Measurements from ENCODE around the gene RAB3IP. TPM values are rescaled to one million over a fixed set of nuclear protein-coding genes. Genes with fewer than 3 reads are reported as not detected.
"Not testable (repeated sequence)": the region's sequence is repeated elsewhere in the genome, so short reads cannot be mapped to it uniquely, and the experiment has no call there.

The RAB3IP gene
- total RNA-seq, 1 donor from 2014 or later: 13.0 TPM

GRCh38 chr12:69792533-69792932 lies 53.9 kb downstream of the RAB3IP start:
- Histone ChIP-seq H3K36me3 (ENCODE audit: control insufficient read depth in 3 of 3, insufficient read depth in 3 of 3, low read length in 3 of 3) (peaks cover 2 to 7% (median 5%) of the 10 kb centered on the region in 3 donors), H3K9me3 (ENCODE audit: control insufficient read depth in 3 of 3, low read length in 3 of 3) (peaks cover 0 to 5% (median 2%) of the 10 kb centered on the region in 3 donors), H3K4me3 (ENCODE audit: low read length in 3 of 3) (no peak overlapping the region), H3K4me1 (ENCODE audit: control insufficient read depth in 3 of 3, insufficient read depth in 3 of 3, low read length in 3 of 3) (no peaks in the 10 kb centered on the region), H3K27me3 (ENCODE audit: control insufficient read depth in 3 of 3, insufficient read depth in 3 of 3, low read length in 3 of 3) (no peaks in the 10 kb centered on the region), H3K9ac (ENCODE audit: low read depth in 1 of 3, low read length in 3 of 3) (no peak overlapping the region), H3K27ac (ENCODE audit: low read depth, low read length) (no peak overlapping the region)

GRCh38 chr12:69807101-69807897 lies 68.6 kb downstream of the RAB3IP start:
- not testable (repeated sequence) for H3K9ac ChIP-seq (ENCODE audit: low read depth in 1 of 3, low read length in 3 of 3); H3K27me3 ChIP-seq (ENCODE audit: control insufficient read depth in 3 of 3, insufficient read depth in 3 of 3, low read length in 3 of 3); H3K36me3 ChIP-seq (ENCODE audit: control insufficient read depth in 3 of 3, insufficient read depth in 3 of 3, low read length in 3 of 3); H3K4me3 ChIP-seq (ENCODE audit: low read length in 3 of 3); H3K27ac ChIP-seq (ENCODE audit: low read depth, low read length); H3K9me3 ChIP-seq (ENCODE audit: control insufficient read depth in 3 of 3, low read length in 3 of 3); H3K4me1 ChIP-seq (ENCODE audit: control insufficient read depth in 3 of 3, insufficient read depth in 3 of 3, low read length in 3 of 3)

GRCh38 chr12:69810870-69811498 lies 72.3 kb downstream of the RAB3IP start:
- Histone ChIP-seq H3K27ac (ENCODE audit: low read depth, low read length) (no peak overlapping the region), H3K4me3 (ENCODE audit: low read length in 3 of 3) (no peak overlapping the region), H3K4me1 (ENCODE audit: control insufficient read depth in 3 of 3, insufficient read depth in 3 of 3, low read length in 3 of 3) (no peaks in the 10 kb centered on the region), H3K9me3 (ENCODE audit: control insufficient read depth in 3 of 3, low read length in 3 of 3) (no peaks in the 10 kb centered on the region), H3K27me3 (ENCODE audit: control insufficient read depth in 3 of 3, insufficient read depth in 3 of 3, low read length in 3 of 3) (no peaks in the 10 kb centered on the region), H3K36me3 (ENCODE audit: control insufficient read depth in 3 of 3, insufficient read depth in 3 of 3, low read length in 3 of 3) (no peaks in the 10 kb centered on the region), H3K9ac (ENCODE audit: low read depth in 1 of 3, low read length in 3 of 3) (no peak overlapping the region)

- no peak overlapping the region for H3K27ac ChIP-seq (ENCODE audit: low read depth, low read length)
- no peaks in the 10 kb centered on the region for H3K36me3 ChIP-seq (ENCODE audit: control insufficient read depth in 3 of 3, insufficient read depth in 3 of 3, low read length in 3 of 3)
- no peak overlapping the region for H3K4me3 ChIP-seq (ENCODE audit: low read length in 3 of 3)
- no peaks in the 10 kb centered on the region for H3K4me1 ChIP-seq (ENCODE audit: control insufficient read depth in 3 of 3, insufficient read depth in 3 of 3, low read length in 3 of 3)
- no peak overlapping the region for H3K9ac ChIP-seq (ENCODE audit: low read depth in 1 of 3, low read length in 3 of 3)
- no peaks in the 10 kb centered on the region for H3K9me3 ChIP-seq (ENCODE audit: control insufficient read depth in 3 of 3, low read length in 3 of 3)
- H3K27me3 ChIP-seq (ENCODE audit: control insufficient read depth in 3 of 3, insufficient read depth in 3 of 3, low read length in 3 of 3): no peaks in the 10 kb centered on the region
Observed at GRCh38 chr12:69816082-69816481, 77.4 kb downstream of the RAB3IP start.

- Histone ChIP-seq H3K9me3 (ENCODE audit: control insufficient read depth in 3 of 3, low read length in 3 of 3) (no peaks in the 10 kb centered on the region), H3K4me3 (ENCODE audit: low read length in 3 of 3) (no peak overlapping the region), H3K9ac (ENCODE audit: low read depth in 1 of 3, low read length in 3 of 3) (no peak overlapping the region), H3K36me3 (ENCODE audit: control insufficient read depth in 3 of 3, insufficient read depth in 3 of 3, low read length in 3 of 3) (no peaks in the 10 kb centered on the region), H3K4me1 (ENCODE audit: control insufficient read depth in 3 of 3, insufficient read depth in 3 of 3, low read length in 3 of 3) (peaks cover 0 to 5% (median 5%) of the 10 kb centered on the region in 3 donors), H3K27me3 (ENCODE audit: control insufficient read depth in 3 of 3, insufficient read depth in 3 of 3, low read length in 3 of 3) (no peaks in the 10 kb centered on the region), H3K27ac (ENCODE audit: low read depth, low read length) (no peak overlapping the region)
Observed at GRCh38 chr12:69821032-69821455, 82.4 kb downstream of the RAB3IP start.

GRCh38 chr12:69821456-69822159 lies 82.9 kb downstream of the RAB3IP start:
- Histone ChIP-seq H3K4me3 (ENCODE audit: low read length in 3 of 3) (no peak overlapping the region), H3K4me1 (ENCODE audit: control insufficient read depth in 3 of 3, insufficient read depth in 3 of 3, low read length in 3 of 3) (peaks cover 0 to 5% (median 5%) of the 10 kb centered on the region in 3 donors), H3K27ac (ENCODE audit: low read depth, low read length) (no peak overlapping the region), H3K9ac (ENCODE audit: low read depth in 1 of 3, low read length in 3 of 3) (no peak overlapping the region), H3K36me3 (ENCODE audit: control insufficient read depth in 3 of 3, insufficient read depth in 3 of 3, low read length in 3 of 3) (no peaks in the 10 kb centered on the region), H3K27me3 (ENCODE audit: control insufficient read depth in 3 of 3, insufficient read depth in 3 of 3, low read length in 3 of 3) (no peaks in the 10 kb centered on the region), H3K9me3 (ENCODE audit: control insufficient read depth in 3 of 3, low read length in 3 of 3) (no peaks in the 10 kb centered on the region)

GRCh38 chr12:69822201-69822860 lies 83.7 kb downstream of the RAB3IP start:
- Histone ChIP-seq H3K4me3 (ENCODE audit: low read length in 3 of 3) (no peak overlapping the region), H3K9me3 (ENCODE audit: control insufficient read depth in 3 of 3, low read length in 3 of 3) (no peaks in the 10 kb centered on the region), H3K27ac (ENCODE audit: low read depth, low read length) (no peak overlapping the region), H3K36me3 (ENCODE audit: control insufficient read depth in 3 of 3, insufficient read depth in 3 of 3, low read length in 3 of 3) (no peaks in the 10 kb centered on the region), H3K9ac (ENCODE audit: low read depth in 1 of 3, low read length in 3 of 3) (no peak overlapping the region), H3K4me1 (ENCODE audit: control insufficient read depth in 3 of 3, insufficient read depth in 3 of 3, low read length in 3 of 3) (peaks cover 0 to 5% (median 5%) of the 10 kb centered on the region in 3 donors), H3K27me3 (ENCODE audit: control insufficient read depth in 3 of 3, insufficient read depth in 3 of 3, low read length in 3 of 3) (no peaks in the 10 kb centered on the region)

- peaks cover 0 to 5% (median 5%) of the 10 kb centered on the region in 3 donors for H3K4me1 ChIP-seq (ENCODE audit: control insufficient read depth in 3 of 3, insufficient read depth in 3 of 3, low read length in 3 of 3)
- H3K27ac ChIP-seq (ENCODE audit: low read depth, low read length): no peak overlapping the region
- no peaks in the 10 kb centered on the region for H3K36me3 ChIP-seq (ENCODE audit: control insufficient read depth in 3 of 3, insufficient read depth in 3 of 3, low read length in 3 of 3)
- H3K4me3 ChIP-seq (ENCODE audit: low read length in 3 of 3): no peak overlapping the region
- no peak overlapping the region for H3K9ac ChIP-seq (ENCODE audit: low read depth in 1 of 3, low read length in 3 of 3)
- no peaks in the 10 kb centered on the region for H3K27me3 ChIP-seq (ENCODE audit: control insufficient read depth in 3 of 3, insufficient read depth in 3 of 3, low read length in 3 of 3)
- no peaks in the 10 kb centered on the region for H3K9me3 ChIP-seq (ENCODE audit: control insufficient read depth in 3 of 3, low read length in 3 of 3)
Observed at GRCh38 chr12:69824028-69824427, 85.4 kb downstream of the RAB3IP start.

GRCh38 chr12:69824966-69825560 lies 86.4 kb downstream of the RAB3IP start, which contains the start of gene MYRFL:
MYRFL (plus strand) TSS chr12:69825227; CDS start chr12:69825518, 291 bp downstream.
- Histone ChIP-seq H3K4me1 (ENCODE audit: control insufficient read depth in 3 of 3, insufficient read depth in 3 of 3, low read length in 3 of 3) (peaks cover 0 to 5% (median 5%) of the 10 kb centered on the region in 3 donors), H3K27me3 (ENCODE audit: control insufficient read depth in 3 of 3, insufficient read depth in 3 of 3, low read length in 3 of 3) (no peaks in the 10 kb centered on the region), H3K27ac (ENCODE audit: low read depth, low read length) (no peak within 1 kb of the TSS), H3K4me3 (ENCODE audit: low read length in 3 of 3) (no peak within 1 kb of the TSS), H3K9ac (ENCODE audit: low read depth in 1 of 3, low read length in 3 of 3) (no peak within 1 kb of the TSS), H3K36me3 (ENCODE audit: control insufficient read depth in 3 of 3, insufficient read depth in 3 of 3, low read length in 3 of 3) (no peaks in the 10 kb centered on the region), H3K9me3 (ENCODE audit: control insufficient read depth in 3 of 3, low read length in 3 of 3) (no peaks in the 10 kb centered on the region)
